Naive thymus-derived CD4-positive, alpha-beta T cell (primary cell): Measurements from ENCODE around the gene NR2C2. TPM values are rescaled to one million over a fixed set of nuclear protein-coding genes. Genes with fewer than 3 reads are reported as not detected.
A peak's percentile ranks its signal among the peaks of the same experiment; 100 is the strongest.

ENCODE experiments used
- ATAC-seq: fragments of 150-1000 bp; cut with Tn5 transposase; 2 replicates; pipeline ENCODE4 v1.10.0; 2021; ENCODE audit warnings: mild to moderate bottlenecking, moderate library complexity
- CTCF ChIA-PET: fragments of 350-600 bp; sonication (Branson Sonifier 250); formaldehyde crosslinking; loops from one replicate; lab custom pipeline; 2021; ENCODE audit warnings: antibody characterized with exemption; lab: Charles Lee
- POLR2A ChIA-PET: fragments of 350-600 bp; sonication (Branson Sonifier 250); formaldehyde crosslinking; loops from one replicate; lab custom pipeline; 2021; ENCODE audit warnings: antibody characterized with exemption, inconsistent platforms; lab: Charles Lee
- DNase-seq, 9 donors: peaks; one replicate each; pipeline versions ENCODE4 v3.0.0 to v3.0.0-alpha.2; 2020 to 2022; ENCODE audit warnings: mixed read lengths in 1 of 9
- H3K27ac ChIP-seq: one replicate; pipeline ENCODE4 v1.7.0; 2013; ENCODE audit warnings: mild to moderate bottlenecking, low read depth, low read length, moderate library complexity
- H3K27me3 ChIP-seq, 2 donors: one replicate each; pipeline ENCODE4 v1.7.0; 2013; ENCODE audit warnings: low read length in 2 of 2, mild to moderate bottlenecking in 2 of 2, moderate library complexity in 2 of 2; ENCODE audit not compliant: control insufficient read depth in 2 of 2, insufficient read depth in 2 of 2
- H3K36me3 ChIP-seq, 3 experiments: 1 replicate in 2 of 3; 2 replicates in 1 of 3; pipeline ENCODE4 v1.7.0; 2013; ENCODE audit warnings: low read length in 3 of 3, mild to moderate bottlenecking in 3 of 3, moderate library complexity in 1 of 3; ENCODE audit not compliant: insufficient read depth in 3 of 3, control insufficient read depth in 2 of 3
- H3K4me1 ChIP-seq, 2 donors: one replicate each; pipeline ENCODE4 v1.7.0; 2013; ENCODE audit warnings: low read length in 2 of 2, mild to moderate bottlenecking in 2 of 2, moderate library complexity in 1 of 2; ENCODE audit not compliant: control insufficient read depth in 2 of 2, insufficient read depth in 2 of 2
- H3K4me3 ChIP-seq: 2 replicates; pipeline ENCODE4 v1.7.0; 2013; ENCODE audit warnings: mild to moderate bottlenecking, low read length
- H3K9me3 ChIP-seq, 3 experiments: 1 replicate in 2 of 3; 2 replicates in 1 of 3; pipeline ENCODE4 v1.7.0; 2013; ENCODE audit warnings: low read length in 3 of 3; ENCODE audit not compliant: control insufficient read depth in 2 of 3
- H3K27ac Mint-ChIP-seq, 9 donors: one replicate each; pipeline ENCODE4 v1.8.0; 2020 to 2022; ENCODE audit warnings: mixed read lengths in 9 of 9, mild to moderate bottlenecking in 8 of 9, moderate library complexity in 5 of 9, inconsistent platforms in 2 of 9
- H3K27me3 Mint-ChIP-seq, 5 donors: one replicate each; pipeline ENCODE4 v1.8.0; 2021 to 2022; ENCODE audit warnings: mixed read lengths in 5 of 5, mild to moderate bottlenecking in 1 of 5
- H3K36me3 Mint-ChIP-seq, 5 donors: one replicate each; pipeline ENCODE4 v1.8.0; 2020 to 2022; ENCODE audit warnings: mixed read lengths in 5 of 5, mild to moderate bottlenecking in 3 of 5, inconsistent platforms in 1 of 5
- H3K4me1 Mint-ChIP-seq, 7 donors: one replicate each; pipeline ENCODE4 v1.8.0; 2020 to 2022; ENCODE audit warnings: mixed read lengths in 7 of 7, mild to moderate bottlenecking in 3 of 7, inconsistent platforms in 1 of 7
- H3K4me3 Mint-ChIP-seq, 10 donors: one replicate each; pipeline ENCODE4 v1.8.0; 2020 to 2022; ENCODE audit warnings: mild to moderate bottlenecking in 10 of 10, mixed read lengths in 10 of 10, moderate library complexity in 6 of 10, inconsistent platforms in 2 of 10
- H3K9me3 Mint-ChIP-seq, 11 donors: one replicate each; pipeline ENCODE4 v1.8.0; 2020 to 2022; ENCODE audit warnings: mixed read lengths in 11 of 11, mild to moderate bottlenecking in 4 of 11, inconsistent platforms in 1 of 11, moderate library complexity in 1 of 11
- intact Hi-C, 2 donors: fragments of 100-400 bp; cut with micrococcal nuclease; formaldehyde crosslinking; loops; one replicate each; pipeline ENCODE4 v1.15.1; 2023
- polyA plus RNA-seq, 2 donors: library from polyadenylated mRNA; unstranded; fragments of 300-500 nt; fragmentation: Illumina TruSeq; gene quantifications; one replicate each; pipeline ENCODE4 v1.2.3, GENCODE V29; 2021
- total RNA-seq, 6 experiments: library from RNA in 5 of 6; stranded (reverse) in 5 of 6; gene quantifications; 1 replicate in 5 of 6; 2 replicates in 1 of 6; pipeline ENCODE4 v1.2.3 and lab custom pipeline; 2021 to 2026

NR2C2 gene
- total and polyA plus RNA-seq, 7 experiments from 2014 or later: 12.7 to 96.3 (median 55.7) TPM

DNA sequence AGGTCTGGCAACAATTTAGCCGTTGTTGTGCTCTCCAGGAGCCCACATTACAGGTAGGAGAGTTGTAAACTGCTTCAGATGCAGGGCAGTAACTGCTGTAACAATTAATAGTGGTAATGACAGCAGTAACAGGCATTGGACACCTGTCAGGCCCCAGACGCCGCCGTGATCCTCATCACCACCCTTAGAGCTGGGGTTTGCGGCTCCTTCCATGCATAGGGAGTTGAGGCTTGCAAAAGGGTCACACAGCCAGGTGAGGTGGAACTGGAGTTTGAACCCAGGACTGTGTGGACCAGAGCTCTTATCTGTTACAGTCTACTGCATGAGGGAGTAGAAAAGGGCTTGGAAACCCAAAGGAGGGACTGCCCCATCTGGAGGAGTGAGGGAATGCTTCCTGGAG is 26.8 kb upstream of the NR2C2 start:
- no peak for ATAC-seq
- ChIA-PET POLR2A (interaction anchor here (1.8 kb wide), 1 partner anchor 269 kb away, joined by 5 read pairs; the partner anchor contains the start of gene CCDC174), CTCF (interaction anchor here (0.6 to 4.1 kb wide), 19 partner anchors 9 to 716 kb away, joined by 3 to 36 read pairs (median 4); partner anchors contain the start of gene NR2C2)
- Mint-ChIP-seq H3K9me3 (no peaks in the 10 kb centered on the region), H3K27ac (no peak overlapping the region), H3K4me3 (no peak overlapping the region), H3K36me3 (no peaks in the 10 kb centered on the region), H3K4me1 (peaks cover 0 to 4% (median 0%) of the 10 kb centered on the region in 7 donors), H3K27me3 (peaks cover 0 to 6% (median 0%) of the 10 kb centered on the region in 5 donors)
- Histone ChIP-seq H3K4me3 (no peak overlapping the region), H3K9me3 (no peaks in the 10 kb centered on the region), H3K27me3 (no peaks in the 10 kb centered on the region), H3K27ac (no peak overlapping the region), H3K4me1 (no peaks in the 10 kb centered on the region), H3K36me3 (no peaks in the 10 kb centered on the region)
- intact Hi-C loops: loop anchor here (2.0 to 10.0 kb wide), 5 partner anchors 42 to 1024 kb away; no protein-coding TSS in a partner anchor
- no peak for DNase-seq

- Mint-ChIP-seq H3K4me3 (no peak overlapping the region), H3K27me3 (peaks cover 0 to 6% (median 0%) of the 10 kb centered on the region in 5 donors), H3K4me1 (peaks cover 0 to 4% (median 0%) of the 10 kb centered on the region in 7 donors), H3K36me3 (no peaks in the 10 kb centered on the region), H3K9me3 (no peaks in the 10 kb centered on the region), H3K27ac (peak overlapping the region in 1 of 9 donors; percentile 11)
- Histone ChIP-seq H3K9me3 (no peaks in the 10 kb centered on the region), H3K27me3 (no peaks in the 10 kb centered on the region), H3K4me3 (no peak overlapping the region), H3K27ac (no peak overlapping the region), H3K4me1 (no peaks in the 10 kb centered on the region), H3K36me3 (no peaks in the 10 kb centered on the region)
- CTCF ChIA-PET: interaction anchor here (0.6 to 4.1 kb wide), 31 partner anchors 9 to 717 kb away, joined by 3 to 36 read pairs (median 3); partner anchors contain the start of gene NR2C2
- ATAC-seq: peak; percentile 94
- POLR2A ChIA-PET: interaction anchor here (0.6 to 1.8 kb wide), 2 partner anchors 83 to 270 kb away, joined by 3 to 5 read pairs; partner anchors contain the start of gene CCDC174
- intact Hi-C loops: loop anchor here (1.0 to 10.0 kb wide), 12 partner anchors 42 to 1025 kb away; no protein-coding TSS in a partner anchor
- peak; percentile 66 to 85 (median 80) for DNase-seq
Measured at GRCh38 chr3:14921034-14921616, 26.3 kb upstream of the NR2C2 start.

GRCh38 chr3:14921811-14922705 is 25.3 kb upstream of the NR2C2 start:
- H3K36me3 ChIP-seq: no peaks in the 10 kb centered on the region
- no peak for DNase-seq
- Mint-ChIP-seq H3K4me3 (no peak overlapping the region), H3K9me3 (no peaks in the 10 kb centered on the region), H3K27me3 (peaks cover 0 to 6% (median 0%) of the 10 kb centered on the region in 5 donors), H3K27ac (no peak overlapping the region), H3K36me3 (no peaks in the 10 kb centered on the region), H3K4me1 (peaks cover 0 to 4% (median 0%) of the 10 kb centered on the region in 7 donors)
- intact Hi-C loops: loop anchor here (1.0 to 10.0 kb wide), 12 partner anchors 43 to 1026 kb away; no protein-coding TSS in a partner anchor
- ChIA-PET POLR2A (interaction anchor here (0.6 to 1.1 kb wide), 2 partner anchors 83 to 257 kb away, joined by 3 read pairs; no protein-coding TSS in a partner anchor), CTCF (interaction anchor here (0.6 to 4.1 kb wide), 27 partner anchors 11 to 1299 kb away, joined by 3 to 36 read pairs (median 3); partner anchors contain the start of gene NR2C2)
- H3K4me3 ChIP-seq: no peak overlapping the region
- no peak for ATAC-seq
- H3K27ac ChIP-seq: no peak overlapping the region
- H3K27me3 ChIP-seq: no peaks in the 10 kb centered on the region
- no peaks in the 10 kb centered on the region for H3K4me1 ChIP-seq
- no peaks in the 10 kb centered on the region for H3K9me3 ChIP-seq

DNA sequence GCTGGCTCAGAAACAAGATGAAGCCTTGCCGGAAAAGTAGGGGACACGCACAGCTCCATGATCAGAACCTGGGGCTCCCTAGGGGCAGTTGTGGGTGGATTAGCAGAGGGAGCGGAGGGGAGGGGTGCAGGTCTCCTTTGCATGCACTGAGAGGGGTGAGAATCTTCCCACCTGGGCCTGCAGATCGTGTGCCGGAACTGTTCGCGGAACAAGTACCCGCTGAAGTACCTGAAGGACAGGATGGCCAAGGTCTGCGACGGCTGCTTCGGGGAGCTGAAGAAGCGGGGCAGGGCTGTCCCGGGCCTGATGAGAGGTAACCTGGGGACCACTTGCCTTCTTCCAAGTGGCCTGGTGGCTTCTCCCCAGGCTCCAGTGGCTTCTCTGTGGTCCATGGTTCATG is 24.5 kb upstream of the NR2C2 start:
- CTCF ChIA-PET: interaction anchor here (0.6 to 4.1 kb wide), 3 partner anchors 131 to 1298 kb away, joined by 3 to 36 read pairs (median 3); no protein-coding TSS in a partner anchor
- H3K27ac ChIP-seq: no peak overlapping the region
- intact Hi-C loops: loop anchor here in 1 of 2 donors (10.0 kb wide), 2 partner anchors 658 to 718 kb away; no protein-coding TSS in a partner anchor
- H3K36me3 Mint-ChIP-seq: no peaks in the 10 kb centered on the region
- H3K27me3 ChIP-seq: no peaks in the 10 kb centered on the region
- H3K27me3 Mint-ChIP-seq: peaks cover 0 to 3% (median 0%) of the 10 kb centered on the region in 5 donors
- DNase-seq (no peak), ATAC-seq (no peak)
- H3K4me3 ChIP-seq: no peak overlapping the region
- no peaks in the 10 kb centered on the region for H3K9me3 Mint-ChIP-seq
- H3K27ac Mint-ChIP-seq: no peak overlapping the region
- H3K9me3 ChIP-seq: no peaks in the 10 kb centered on the region
- H3K4me3 Mint-ChIP-seq: no peak overlapping the region
- H3K4me1 Mint-ChIP-seq: peaks cover 0 to 4% (median 0%) of the 10 kb centered on the region in 7 donors
- H3K36me3 ChIP-seq: no peaks in the 10 kb centered on the region
- H3K4me1 ChIP-seq: no peaks in the 10 kb centered on the region
- POLR2A ChIA-PET: no interaction called here

- H3K27ac ChIP-seq: no peak overlapping the region
- no peak overlapping the region for H3K4me3 Mint-ChIP-seq
- no peak overlapping the region for H3K27ac Mint-ChIP-seq
- POLR2A ChIA-PET: no interaction called here
- H3K36me3 Mint-ChIP-seq: no peaks in the 10 kb centered on the region
- no peaks in the 10 kb centered on the region for H3K36me3 ChIP-seq
- CTCF ChIA-PET: interaction anchor here (0.6 to 4.1 kb wide), 4 partner anchors 21 to 290 kb away, joined by 3 to 36 read pairs (median 3); partner anchors contain the start of gene CCDC174
- no peaks in the 10 kb centered on the region for H3K4me1 ChIP-seq
- intact Hi-C loops: loop anchor here in 1 of 2 donors (10.0 kb wide), 2 partner anchors 659 to 719 kb away; no protein-coding TSS in a partner anchor
- no peak for ATAC-seq
- H3K4me3 ChIP-seq: no peak overlapping the region
- no peaks in the 10 kb centered on the region for H3K9me3 ChIP-seq
- H3K27me3 Mint-ChIP-seq: no peaks in the 10 kb centered on the region
- H3K9me3 Mint-ChIP-seq: no peaks in the 10 kb centered on the region
- no peaks in the 10 kb centered on the region for H3K27me3 ChIP-seq
- peaks cover 0 to 4% (median 0%) of the 10 kb centered on the region in 7 donors for H3K4me1 Mint-ChIP-seq
- no peak for DNase-seq
Measured at GRCh38 chr3:14923476-14923875, 23.9 kb upstream of the NR2C2 start.
